GM12865 (cell line): ENCODE data around the gene PHYH.

ENCODE experiments used
- DNase-seq: peaks from one replicate; pipeline ENCODE4 v3.0.0; 2010; ENCODE audit warnings: low read depth
- H3K4me3 ChIP-seq: 2 replicates; pipeline ENCODE4 v1.5.1; 2011; ENCODE audit warnings: mild to moderate bottlenecking, low read depth, low read length, control low read depth
- TF ChIP-seq, protein P1 (sequence below): IDR thresholded peaks from 2 replicates; pipeline ENCODE4 v1.5.1; 2011; ENCODE audit warnings: low read length, control low read depth, low read depth, inconsistent platforms; ENCODE audit not compliant: insufficient read depth; ENCODE audit errors: missing control alignments

Gene PHYH

DNA sequence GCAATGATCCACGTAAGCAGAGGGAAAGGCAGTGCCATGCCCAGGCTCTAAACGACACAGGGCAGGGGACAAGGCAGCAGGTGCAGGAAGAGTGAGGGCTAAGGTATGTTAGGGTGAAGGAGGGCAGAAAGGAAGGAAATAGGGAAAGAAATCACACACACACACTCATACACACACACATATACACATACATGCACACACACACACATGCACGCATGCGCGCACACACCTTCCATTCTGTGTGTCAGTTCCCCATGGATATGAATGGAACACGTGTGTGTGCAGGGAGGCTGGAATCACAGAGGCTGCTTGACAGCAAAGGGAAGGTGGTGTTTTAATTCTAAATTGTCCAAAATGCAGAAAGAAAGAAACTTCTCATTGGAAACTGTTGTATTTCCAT is 6.2 kb upstream of the PHYH start:
- DNase-seq, result no peak
- TF ChIP-seq, protein P1, sequence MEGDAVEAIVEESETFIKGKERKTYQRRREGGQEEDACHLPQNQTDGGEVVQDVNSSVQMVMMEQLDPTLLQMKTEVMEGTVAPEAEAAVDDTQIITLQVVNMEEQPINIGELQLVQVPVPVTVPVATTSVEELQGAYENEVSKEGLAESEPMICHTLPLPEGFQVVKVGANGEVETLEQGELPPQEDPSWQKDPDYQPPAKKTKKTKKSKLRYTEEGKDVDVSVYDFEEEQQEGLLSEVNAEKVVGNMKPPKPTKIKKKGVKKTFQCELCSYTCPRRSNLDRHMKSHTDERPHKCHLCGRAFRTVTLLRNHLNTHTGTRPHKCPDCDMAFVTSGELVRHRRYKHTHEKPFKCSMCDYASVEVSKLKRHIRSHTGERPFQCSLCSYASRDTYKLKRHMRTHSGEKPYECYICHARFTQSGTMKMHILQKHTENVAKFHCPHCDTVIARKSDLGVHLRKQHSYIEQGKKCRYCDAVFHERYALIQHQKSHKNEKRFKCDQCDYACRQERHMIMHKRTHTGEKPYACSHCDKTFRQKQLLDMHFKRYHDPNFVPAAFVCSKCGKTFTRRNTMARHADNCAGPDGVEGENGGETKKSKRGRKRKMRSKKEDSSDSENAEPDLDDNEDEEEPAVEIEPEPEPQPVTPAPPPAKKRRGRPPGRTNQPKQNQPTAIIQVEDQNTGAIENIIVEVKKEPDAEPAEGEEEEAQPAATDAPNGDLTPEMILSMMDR, result no peak
- H3K4me3 ChIP-seq, result no peak overlapping the region

- TF ChIP-seq, protein P1, result no peak
- H3K4me3 ChIP-seq, result no peak overlapping the region; the same call in 1 of the 2 replicates
- DNase-seq, result no peak
Measured at GRCh38 chr10:13302821-13303555, 3.1 kb upstream of the PHYH start.

- TF ChIP-seq, protein P1, result no peak
- peak overlapping the region; percentile 55 for H3K4me3 ChIP-seq
- DNase-seq, result no peak
Measured at GRCh38 chr10:13298748-13299436, 972 bp downstream of the PHYH start.

- no peak for DNase-seq
Measured at GRCh38 chr10:13296476-13296875, 3.4 kb downstream of the PHYH start.

GRCh38 chr10:13294784-13295183 is 5.1 kb downstream of the PHYH start:
- DNase-seq, result no peak
- TF ChIP-seq, protein P1, result no peak
- no peak overlapping the region for H3K4me3 ChIP-seq

More at GRCh38 chr10:13296476-13296875, 3.4 kb downstream of the PHYH start:
- TF ChIP-seq, protein P1, result no peak
- H3K4me3 ChIP-seq, result no peak overlapping the region

DNA sequence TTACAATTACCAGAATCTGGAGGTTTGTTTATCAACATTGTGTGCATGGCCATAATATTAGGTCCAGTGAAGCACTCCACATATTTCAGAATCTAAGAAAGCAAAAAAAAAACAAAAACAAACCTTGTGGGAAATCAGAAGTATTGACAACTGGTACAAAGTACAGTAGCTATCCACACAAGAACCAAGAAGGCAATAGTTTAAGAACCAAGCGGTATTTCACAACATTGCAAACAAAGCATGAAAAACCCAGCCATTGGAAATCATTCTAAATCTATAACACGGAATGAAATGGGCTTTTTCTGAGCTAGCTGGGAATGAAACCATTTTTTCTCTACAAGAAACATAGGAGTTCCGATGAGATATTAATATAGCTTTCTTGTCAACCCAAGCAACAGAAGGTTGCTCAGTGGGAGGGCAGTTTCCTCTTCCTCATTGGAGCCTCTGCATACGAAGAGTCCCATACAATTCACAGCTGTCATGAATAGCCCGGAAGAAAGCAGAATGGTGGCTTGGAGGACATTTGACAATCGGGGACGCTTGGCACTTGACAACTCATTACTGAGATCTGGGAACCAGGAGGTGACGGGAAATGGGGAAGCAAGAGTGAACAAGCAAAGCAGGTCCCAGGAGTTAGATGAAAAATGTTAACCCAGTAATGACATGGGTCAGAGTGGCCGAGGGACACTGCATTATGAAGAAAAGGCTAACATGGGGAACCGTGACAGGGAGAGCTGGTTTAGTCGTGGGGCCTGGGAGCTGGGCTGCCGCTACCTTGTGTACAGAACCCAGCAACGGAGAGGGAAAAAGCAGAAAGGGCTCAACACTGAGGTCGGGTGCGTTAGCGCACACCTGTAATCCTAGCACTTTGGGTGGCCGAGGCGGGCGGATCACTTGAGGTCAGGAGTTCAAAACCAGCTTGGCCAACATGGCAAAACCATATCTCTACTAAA is 7.8 kb downstream of the PHYH start:
- no peak for DNase-seq
- no peak overlapping the region for H3K4me3 ChIP-seq
- TF ChIP-seq, protein P1, result no peak
